Left ventricle myocardium inferior (tissue), 1 donor: ENCODE results near the gene ZFHX3. TPM values are rescaled to one million over a fixed set of nuclear protein-coding genes. Genes with fewer than 3 reads are reported as not detected.
A peak's percentile ranks its signal among the peaks of the same experiment; 100 is the strongest.

Experiments used
- DNase-seq: peaks from one replicate; pipeline ENCODE4 v3.0.0-alpha.2; 2020
- H3K27ac ChIP-seq: fragments of 200-600 bp; replicated peaks from 2 replicates; pipeline ENCODE4 v1.8.0; 2021
- H3K27me3 ChIP-seq: fragments of 200-600 bp; 2 replicates; pipeline ENCODE4 v1.8.0; 2021; ENCODE audit warnings: low read depth
- H3K36me3 ChIP-seq: fragments of 200-600 bp; 2 replicates; pipeline ENCODE4 v1.8.0; 2021
- H3K4me1 ChIP-seq: fragments of 200-600 bp; 2 replicates; pipeline ENCODE4 v1.8.0; 2021
- H3K4me3 ChIP-seq: fragments of 200-600 bp; 2 replicates; pipeline ENCODE4 v1.8.0; 2021; ENCODE audit warnings: mild to moderate bottlenecking, moderate library complexity
- H3K9me3 ChIP-seq: fragments of 200-600 bp; replicated peaks from 2 replicates; pipeline ENCODE4 v1.8.0; 2021
- CTCF ChIP-seq: fragments of 200-600 bp; IDR thresholded peaks from 2 replicates; pipeline ENCODE4 v1.8.0; 2021; ENCODE audit warnings: antibody characterized with exemption, mild to moderate bottlenecking, borderline replicate concordance
- intact Hi-C: fragments of 100-400 bp; cut with micrococcal nuclease; formaldehyde crosslinking; loops from one replicate; pipeline ENCODE4 v1.11.0; 2022
- total RNA-seq: library from RNA; stranded (reverse); fragmentation: NEBNext Ultra II Directional; extraction: Animal tissue kit (Norgen Biotek cat#: 25700); gene quantifications from one replicate; pipeline ENCODE4 v1.2.1, GENCODE V29; 2021
- donor health status: DM: no; HTN: yes; CAD: no; lungs with severe emphysema.

Gene ZFHX3
- total RNA-seq, 1 donor from 2014 or later: 9.6 TPM

- Histone ChIP-seq H3K36me3 (peaks cover 37% of the 10 kb centered on the region), H3K9me3 (no peaks in the 10 kb centered on the region), H3K4me3 (no peak overlapping the region), H3K4me1 (peaks cover 22% of the 10 kb centered on the region), H3K27me3 (no peaks in the 10 kb centered on the region), H3K27ac (no peak overlapping the region)
- TF ChIP-seq CTCF: no peak
- no peak for DNase-seq
- intact Hi-C loops: no loop called here
Observed at GRCh38 chr16:72884037-72884436, 163.9 kb downstream of the ZFHX3 start.

GRCh38 chr16:72879846-72880245 is 168.1 kb downstream of the ZFHX3 start:
- Histone ChIP-seq H3K4me1 (peaks cover 62% of the 10 kb centered on the region), H3K4me3 (no peak overlapping the region), H3K9me3 (no peaks in the 10 kb centered on the region), H3K27ac (peak overlapping the region; percentile 27), H3K27me3 (no peaks in the 10 kb centered on the region), H3K36me3 (peaks cover 2% of the 10 kb centered on the region)
- intact Hi-C loops: no loop called here
- DNase-seq: no peak
- no peak for TF ChIP-seq CTCF

GRCh38 chr16:72878301-72879269 is 169.3 kb downstream of the ZFHX3 start:
- no peak for DNase-seq
- Histone ChIP-seq H3K27me3 (no peaks in the 10 kb centered on the region), H3K36me3 (no peaks in the 10 kb centered on the region), H3K9me3 (no peaks in the 10 kb centered on the region), H3K27ac (peak overlapping the region; percentile 60), H3K4me1 (peaks cover 55% of the 10 kb centered on the region), H3K4me3 (no peak overlapping the region)
- TF ChIP-seq CTCF: no peak
- intact Hi-C loops: no loop called here

- H3K36me3 ChIP-seq: no peaks in the 10 kb centered on the region
- H3K27ac ChIP-seq: peak overlapping the region; percentile 60
- no peaks in the 10 kb centered on the region for H3K9me3 ChIP-seq
- no peak for TF ChIP-seq CTCF
- H3K4me3 ChIP-seq: no peak overlapping the region
- DNase-seq: no peak
- intact Hi-C loops: no loop called here
- H3K4me1 ChIP-seq: peaks cover 54% of the 10 kb centered on the region
- H3K27me3 ChIP-seq: no peaks in the 10 kb centered on the region
Observed at GRCh38 chr16:72877374-72878028, 170.4 kb downstream of the ZFHX3 start.

- Histone ChIP-seq H3K27me3 (no peaks in the 10 kb centered on the region), H3K9me3 (no peaks in the 10 kb centered on the region), H3K27ac (peak overlapping the region; percentile 60), H3K36me3 (no peaks in the 10 kb centered on the region), H3K4me3 (no peak overlapping the region), H3K4me1 (peaks cover 54% of the 10 kb centered on the region)
- no peak for DNase-seq
- TF ChIP-seq CTCF: no peak
- intact Hi-C loops: no loop called here
Observed at GRCh38 chr16:72876981-72877373, 171.0 kb downstream of the ZFHX3 start.
